OCI-M1 (cell line): ENCODE data around the gene KIF3A.

Source experiments
- DNase-seq: peaks from one replicate; lab custom pipeline; 2025; lab: John Stamatoyannopoulos, UW

The KIF3A gene

GRCh38 chr5:132662925-132663770 is 74.2 kb downstream of the KIF3A start:
- peak; percentile 52 for DNase-seq

DNA sequence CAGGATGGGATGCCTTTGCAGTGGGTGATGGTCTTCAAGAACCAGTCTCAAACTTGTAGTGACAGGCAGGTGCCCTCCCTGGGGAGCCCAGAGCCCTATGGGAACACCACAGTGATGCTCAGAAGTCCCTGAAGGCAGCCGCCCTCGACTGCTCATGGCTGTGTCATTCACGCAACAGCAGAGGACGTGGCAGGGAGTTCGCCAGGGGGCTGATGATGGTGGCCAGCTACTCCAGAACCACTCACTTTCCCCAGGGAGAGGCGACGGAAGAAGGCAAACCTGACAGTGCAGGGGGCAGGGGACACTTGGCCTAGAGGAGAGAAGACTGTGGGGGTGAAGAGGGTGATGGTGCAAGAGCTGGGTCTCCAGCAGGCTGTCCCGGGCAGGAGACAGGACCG is 75.3 kb downstream of the KIF3A start:
- DNase-seq: no peak

DNA sequence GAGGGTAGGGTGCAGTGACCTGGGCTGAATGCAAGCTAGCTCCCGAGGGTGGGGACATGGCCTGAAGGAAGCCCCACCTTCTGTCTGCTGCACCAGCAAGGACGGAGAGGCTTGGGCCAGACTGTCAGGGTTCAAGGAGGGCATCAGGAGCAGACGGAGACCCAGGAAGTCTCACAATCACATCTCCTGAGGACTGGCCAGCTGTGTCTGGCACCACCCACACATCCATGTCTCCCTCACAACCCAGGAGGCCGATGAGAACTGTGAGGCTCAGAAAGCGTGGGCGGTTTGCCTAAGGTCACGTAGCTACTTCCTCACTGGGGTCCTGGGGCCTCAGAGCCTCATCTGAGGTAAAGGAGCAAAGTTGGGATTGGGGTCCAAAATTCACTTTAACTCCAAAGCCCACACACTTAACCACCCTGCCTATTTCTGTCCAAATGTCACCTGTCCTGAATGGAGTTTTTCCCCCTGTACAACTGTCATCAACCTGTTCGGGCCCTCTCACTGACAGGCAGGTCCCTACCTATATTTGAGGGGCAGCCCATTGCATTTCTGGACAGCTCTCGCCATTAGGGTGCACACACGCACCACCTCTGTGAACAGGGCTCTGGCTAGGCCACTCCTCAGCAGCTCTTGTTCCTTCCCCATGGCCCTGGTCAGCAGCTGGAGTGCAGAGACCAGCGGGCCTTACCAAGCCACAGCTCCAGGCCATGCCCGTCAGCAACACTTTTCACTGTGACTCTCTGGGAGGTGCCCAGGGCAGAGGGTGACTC is 75.9 kb downstream of the KIF3A start:
- DNase-seq: peak; percentile 47

- no peak for DNase-seq
Observed at GRCh38 chr5:132659598-132660493, 77.5 kb downstream of the KIF3A start.

DNA sequence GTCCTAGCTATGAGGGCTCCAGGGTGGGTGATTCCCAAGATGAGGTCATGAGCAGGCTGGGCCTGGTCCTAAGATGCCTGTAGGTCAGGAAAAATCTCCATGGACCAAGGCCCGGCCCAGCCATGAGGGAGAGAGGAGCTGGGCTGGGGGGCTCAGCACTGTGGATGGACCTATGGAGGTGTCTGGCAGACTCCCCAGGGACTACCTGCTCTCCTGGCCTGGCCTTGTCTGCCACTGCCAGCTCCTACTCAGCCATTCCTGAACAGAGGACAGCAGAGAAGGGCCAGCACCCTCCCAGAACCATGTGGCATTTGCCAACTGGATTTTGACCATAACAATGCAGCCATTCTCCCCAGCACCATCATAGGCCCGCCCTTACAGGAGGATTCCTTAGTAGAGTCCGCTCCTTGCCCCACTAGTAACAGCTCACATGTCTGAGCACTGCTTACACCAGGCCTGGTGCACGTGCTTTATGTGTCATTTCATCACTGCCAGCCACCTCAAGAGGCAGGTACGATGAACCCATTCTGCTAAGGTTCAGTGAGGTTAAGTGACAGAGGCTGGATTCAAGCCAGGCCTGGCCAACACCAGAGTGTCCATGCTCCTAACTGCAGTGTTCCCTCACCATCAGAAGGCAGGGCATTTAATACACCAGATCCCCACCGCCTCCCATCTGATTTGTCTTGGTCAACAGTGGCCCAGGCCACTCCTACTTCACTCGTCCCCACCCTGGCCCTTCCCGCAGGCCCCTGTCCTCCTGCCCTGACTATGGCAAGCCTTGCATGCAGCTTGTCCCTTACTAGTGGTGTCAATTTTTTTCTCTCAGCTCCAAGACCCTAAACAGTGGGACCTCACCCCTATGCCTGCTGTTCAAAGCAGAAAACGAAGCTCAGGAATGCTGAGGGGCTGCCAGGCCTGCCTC is 78.7 kb downstream of the KIF3A start:
- no peak for DNase-seq

DNA sequence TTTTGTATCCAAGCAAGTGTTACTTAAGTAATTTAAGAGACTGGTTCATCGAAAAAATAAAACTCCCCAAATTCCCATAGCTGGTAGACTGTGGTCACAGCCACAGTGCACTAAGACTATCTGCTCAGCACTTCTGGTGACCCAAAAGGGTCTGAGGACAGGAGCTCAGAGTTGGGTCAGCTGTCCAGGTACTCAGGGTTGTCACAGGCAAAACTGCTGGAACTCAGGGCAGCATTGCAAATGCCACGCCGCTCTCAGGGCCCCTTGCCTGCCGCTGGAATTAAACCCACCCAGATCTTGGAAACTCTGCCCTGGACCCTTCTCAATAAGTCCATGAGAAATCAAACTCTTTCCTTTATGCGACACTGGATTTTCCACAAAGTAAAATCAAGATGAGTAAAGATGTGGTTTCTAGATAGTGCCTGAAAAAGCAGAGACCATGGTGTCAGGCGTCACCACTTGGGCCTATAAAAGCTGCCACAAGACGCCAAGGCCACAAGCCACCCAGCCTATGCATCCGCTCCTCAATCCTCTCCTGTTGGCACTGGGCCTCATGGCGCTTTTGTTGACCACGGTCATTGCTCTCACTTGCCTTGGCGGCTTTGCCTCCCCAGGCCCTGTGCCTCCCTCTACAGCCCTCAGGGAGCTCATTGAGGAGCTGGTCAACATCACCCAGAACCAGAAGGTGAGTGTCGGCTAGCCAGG is 79.5 kb downstream of the KIF3A start, which contains the start of gene IL13:
Gene IL13, plus strand, starts transcription at position 498 of the 705 bp plus-strand sequence. Its CDS starts 14 bp downstream, at position 512.
- no peak for DNase-seq

DNA sequence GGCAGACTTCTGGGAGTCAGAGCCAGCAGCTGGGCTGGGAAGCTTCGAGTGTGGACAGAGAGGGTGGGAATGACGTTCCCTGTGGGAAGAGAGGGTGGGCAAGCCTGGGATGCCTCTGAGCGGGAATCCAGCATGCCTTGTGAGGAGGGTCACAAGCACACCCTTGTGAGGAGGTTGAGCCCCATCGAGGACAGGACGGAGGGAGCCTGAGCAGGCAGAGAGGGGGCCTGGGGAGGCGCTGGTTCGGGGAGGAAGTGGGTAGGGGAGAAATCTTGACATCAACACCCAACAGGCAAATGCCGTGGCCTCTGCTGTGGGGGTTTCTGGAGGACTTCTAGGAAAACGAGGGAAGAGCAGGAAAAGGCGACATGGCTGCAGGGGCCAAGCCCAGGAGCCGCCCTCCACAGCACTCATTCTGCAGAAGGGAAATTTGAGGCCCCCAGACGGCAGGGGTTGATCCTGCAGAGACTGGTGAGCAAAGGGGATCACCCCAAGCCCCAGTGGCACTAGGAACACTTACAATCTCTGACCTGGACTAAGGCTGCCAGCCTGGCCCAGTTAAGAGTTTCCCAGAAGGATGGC is 80.5 kb downstream of the KIF3A start:
- DNase-seq: no peak

DNA sequence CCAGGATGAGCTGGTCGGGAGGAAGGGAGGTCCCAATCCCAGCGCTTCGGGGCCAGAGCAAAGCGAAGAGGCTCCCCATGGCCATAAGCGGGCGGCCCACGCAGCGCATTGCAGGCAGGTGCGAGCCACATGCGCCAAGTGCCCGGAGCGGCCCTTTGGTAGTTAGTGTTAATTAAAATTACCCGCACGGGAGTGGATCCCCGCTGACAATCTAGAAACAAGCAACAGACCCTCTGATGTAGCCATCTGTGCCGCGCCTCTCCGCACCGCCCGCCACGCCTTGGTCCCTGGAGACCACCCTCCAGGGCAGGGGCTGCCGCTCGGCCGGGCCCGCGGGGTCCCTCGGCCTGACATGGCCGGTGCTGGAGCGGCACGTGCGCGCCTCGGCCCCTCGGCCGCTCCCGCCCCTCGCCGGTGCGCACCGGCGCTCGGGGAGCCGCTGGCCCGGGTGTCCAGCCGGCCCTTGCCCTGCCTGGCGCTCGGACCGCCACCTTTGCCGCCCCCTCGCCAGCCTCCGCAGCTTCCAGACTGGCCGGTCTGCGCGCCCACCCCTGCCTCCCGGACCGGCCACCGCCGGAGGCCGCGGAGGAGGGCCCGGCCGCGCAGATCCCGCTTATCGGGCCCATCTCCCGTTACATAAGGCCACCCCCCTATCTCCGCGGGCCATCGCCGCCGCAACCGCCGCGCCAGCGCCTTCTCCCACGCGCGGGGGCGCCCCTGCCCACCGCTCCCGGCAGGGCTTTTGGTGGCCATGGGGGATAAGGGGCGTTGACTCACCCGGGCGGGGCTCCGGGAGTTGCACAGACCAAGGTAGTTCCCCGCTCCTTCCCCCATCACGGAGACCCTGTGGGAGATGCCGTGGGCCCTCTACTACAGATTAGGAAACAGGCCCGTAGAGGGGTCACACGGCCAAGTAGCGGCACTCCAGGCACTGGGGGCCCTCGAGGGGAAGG is 81.2 kb downstream of the KIF3A start:
- no peak for DNase-seq

DNA sequence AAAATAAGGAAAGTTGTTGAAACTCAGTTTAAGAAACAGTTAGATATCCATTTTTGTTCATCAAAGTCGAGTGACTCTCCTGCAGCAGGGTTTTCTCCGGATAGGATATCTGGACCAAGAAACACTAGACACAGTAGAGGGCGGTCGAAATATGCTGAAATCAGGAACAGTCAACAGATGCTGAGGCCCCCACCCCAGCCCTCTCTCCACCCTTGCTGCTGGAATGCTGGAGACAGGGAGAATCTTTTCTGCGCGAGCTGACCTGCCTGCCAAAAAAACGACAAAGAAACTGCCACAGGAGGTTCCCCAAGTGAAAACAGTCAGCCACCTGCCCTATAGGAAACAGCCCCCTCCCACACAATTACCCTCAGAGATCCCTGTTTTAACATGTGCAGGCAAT is 83.6 kb downstream of the KIF3A start:
- DNase-seq: no peak

GRCh38 chr5:132651838-132652469 is 85.4 kb downstream of the KIF3A start:
- peak; percentile 40 for DNase-seq

DNA sequence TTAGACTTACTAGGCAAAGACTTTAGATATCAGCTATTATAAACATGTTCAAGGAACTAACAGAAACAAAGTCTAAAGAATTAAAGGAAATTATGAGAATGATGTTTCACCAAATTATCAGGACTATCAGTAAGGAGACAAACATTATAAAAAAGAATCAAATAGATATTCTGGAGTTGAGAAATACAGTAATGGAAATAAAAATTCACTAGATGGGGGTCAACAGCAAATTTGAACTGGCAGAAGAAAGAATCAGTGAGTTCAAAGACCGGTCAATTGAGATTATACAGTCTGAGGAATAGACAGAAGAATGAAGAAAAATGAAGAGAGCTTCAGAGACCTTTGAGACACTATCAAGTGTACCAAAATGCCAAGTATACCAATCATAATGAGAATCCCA is 89.0 kb downstream of the KIF3A start:
- no peak for DNase-seq

DNA sequence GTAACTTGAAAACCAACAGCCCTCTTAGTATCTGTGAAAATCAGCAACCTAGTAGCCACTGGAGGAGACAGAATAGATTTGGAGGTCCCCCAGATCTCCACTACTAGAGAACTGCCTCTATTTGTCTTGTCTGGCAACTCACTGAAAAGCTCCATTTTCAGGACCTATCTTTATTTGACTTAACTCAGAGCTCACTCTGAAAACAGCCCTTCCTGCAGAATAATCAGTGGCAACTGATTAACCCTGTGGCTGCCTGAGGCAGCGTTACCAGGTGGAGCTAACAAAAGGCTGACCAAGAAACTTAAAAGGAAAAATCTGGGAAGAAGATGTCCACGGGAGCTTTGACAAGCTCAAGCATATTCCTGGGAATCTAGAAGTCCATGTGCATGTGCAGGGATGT is 89.9 kb downstream of the KIF3A start:
- DNase-seq: no peak

GRCh38 chr5:132646583-132647266 is 90.6 kb downstream of the KIF3A start:
- DNase-seq: no peak

GRCh38 chr5:132644177-132644576 is 93.2 kb downstream of the KIF3A start:
- DNase-seq: no peak
